GM10248 (cell line): Measurements from ENCODE around the gene AK4.
"Not testable (repeated sequence)": the region's sequence is repeated elsewhere in the genome, so short reads cannot be mapped to it uniquely, and the experiment has no call there.

Source experiments
- CTCF ChIA-PET: fragments of 300-600 bp; sonication (Branson Sonifier 250); formaldehyde crosslinking; extraction: SDS; loops from one replicate; lab custom pipeline; 2021; ENCODE audit warnings: antibody characterized with exemption; lab: Yijun Ruan, JAX
- POLR2A ChIA-PET: fragments of 350-650 bp; sonication (Branson Sonifier 250); formaldehyde crosslinking; extraction: SDS; loops from one replicate; lab custom pipeline; 2020; ENCODE audit warnings: antibody characterized with exemption; lab: Yijun Ruan, JAX
- DNase-seq: peaks from one replicate; pipeline ENCODE4 v3.0.0; 2012; ENCODE audit errors: extremely low spot score
- TF ChIP-seq, protein P1 (sequence below): IDR thresholded peaks from 2 replicates; pipeline ENCODE4 v1.5.1; 2012; ENCODE audit warnings: mild to moderate bottlenecking, low read depth; ENCODE audit errors: extremely low read depth, missing control alignments, control extremely low read depth

AK4 gene

DNA sequence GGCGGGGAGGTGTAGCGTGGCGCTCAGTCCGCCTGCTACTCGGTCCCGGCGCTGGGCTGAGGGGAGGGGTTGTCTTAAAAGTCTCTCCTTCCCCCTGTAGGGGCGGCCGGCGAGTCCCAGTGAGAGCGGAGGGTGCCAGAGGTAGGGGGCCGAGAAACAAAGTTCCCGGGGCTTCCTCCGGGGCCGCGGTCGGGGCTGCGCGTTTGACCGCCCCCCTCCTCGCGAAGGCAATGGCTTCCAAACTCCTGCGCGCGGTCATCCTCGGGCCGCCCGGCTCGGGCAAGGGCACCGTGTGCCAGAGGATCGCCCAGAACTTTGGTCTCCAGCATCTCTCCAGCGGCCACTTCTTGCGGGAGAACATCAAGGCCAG is at the start of gene AK4:
AK4 (plus strand) TSS at position 26 of the 370 bp plus-strand sequence; CDS start at position 231, 205 bp downstream.
- CTCF ChIA-PET: interaction anchor here (1.7 to 2.0 kb wide), 3 partner anchors 39 to 65 kb away, joined by 4 to 6 read pairs (median 4); no protein-coding TSS in a partner anchor
- DNase-seq, POLR2A ChIA-PET: not testable (repeated sequence)

DNA sequence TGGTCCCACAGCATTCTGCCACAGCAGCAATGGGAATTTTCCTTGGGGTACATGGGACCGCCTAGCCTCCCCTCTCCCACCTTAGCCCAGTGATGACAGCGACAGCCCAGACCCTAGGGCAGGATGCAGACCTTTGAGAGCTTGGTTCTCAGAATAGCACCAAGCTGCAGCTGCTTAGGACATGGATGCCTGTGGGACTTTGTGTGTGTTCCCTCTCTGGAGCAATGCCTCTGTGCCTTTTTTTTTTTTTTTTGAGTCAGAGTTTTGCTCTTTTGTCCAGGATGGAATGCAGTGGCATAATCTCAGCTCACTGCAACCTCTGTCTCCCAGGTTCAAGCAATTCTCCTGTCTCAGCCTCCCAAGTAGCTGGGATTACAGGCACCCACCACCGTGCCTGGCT is 44.2 kb upstream of the AK4 start:
- TF ChIP-seq, protein P1, sequence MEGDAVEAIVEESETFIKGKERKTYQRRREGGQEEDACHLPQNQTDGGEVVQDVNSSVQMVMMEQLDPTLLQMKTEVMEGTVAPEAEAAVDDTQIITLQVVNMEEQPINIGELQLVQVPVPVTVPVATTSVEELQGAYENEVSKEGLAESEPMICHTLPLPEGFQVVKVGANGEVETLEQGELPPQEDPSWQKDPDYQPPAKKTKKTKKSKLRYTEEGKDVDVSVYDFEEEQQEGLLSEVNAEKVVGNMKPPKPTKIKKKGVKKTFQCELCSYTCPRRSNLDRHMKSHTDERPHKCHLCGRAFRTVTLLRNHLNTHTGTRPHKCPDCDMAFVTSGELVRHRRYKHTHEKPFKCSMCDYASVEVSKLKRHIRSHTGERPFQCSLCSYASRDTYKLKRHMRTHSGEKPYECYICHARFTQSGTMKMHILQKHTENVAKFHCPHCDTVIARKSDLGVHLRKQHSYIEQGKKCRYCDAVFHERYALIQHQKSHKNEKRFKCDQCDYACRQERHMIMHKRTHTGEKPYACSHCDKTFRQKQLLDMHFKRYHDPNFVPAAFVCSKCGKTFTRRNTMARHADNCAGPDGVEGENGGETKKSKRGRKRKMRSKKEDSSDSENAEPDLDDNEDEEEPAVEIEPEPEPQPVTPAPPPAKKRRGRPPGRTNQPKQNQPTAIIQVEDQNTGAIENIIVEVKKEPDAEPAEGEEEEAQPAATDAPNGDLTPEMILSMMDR: no peak
- CTCF ChIA-PET: interaction anchor here (1.8 kb wide), 1 partner anchor 14 kb away, joined by 4 read pairs; no protein-coding TSS in a partner anchor
- POLR2A ChIA-PET: interaction anchor here (0.7 kb wide), 1 partner anchor 20 kb away, joined by 3 read pairs; no protein-coding TSS in a partner anchor
- DNase-seq: no peak

DNA sequence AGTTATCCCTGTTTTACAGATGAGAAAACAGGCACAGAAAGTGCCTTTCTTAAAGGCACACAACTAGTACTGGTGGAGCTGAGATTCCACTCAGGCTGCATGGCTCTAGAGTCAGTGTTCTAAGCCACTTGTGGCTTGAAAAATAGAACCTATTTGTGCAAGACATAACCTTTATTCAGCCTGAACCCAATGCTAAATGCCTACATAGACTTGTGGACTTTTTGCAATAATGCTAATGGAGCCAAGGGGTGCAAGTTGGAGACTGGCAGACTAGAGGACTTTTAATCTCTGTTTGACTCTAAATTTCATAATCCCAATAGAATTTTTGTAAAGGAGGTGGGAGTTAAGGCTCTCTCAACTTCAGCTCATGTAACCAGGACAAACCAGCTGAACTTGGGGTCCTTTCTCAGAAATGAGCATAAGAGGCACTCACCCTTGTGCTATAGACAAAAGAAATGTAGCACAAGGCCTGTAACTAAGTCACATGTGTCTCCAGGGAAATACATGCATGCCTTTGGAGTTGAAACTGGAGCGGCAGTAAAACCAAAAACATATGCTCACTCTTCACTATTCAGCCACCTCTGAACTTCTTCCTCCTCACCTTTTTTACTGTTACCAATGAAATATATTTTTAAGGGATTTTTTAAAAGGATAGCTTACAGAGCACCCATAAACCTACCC is 43.0 kb upstream of the AK4 start:
- no peak for DNase-seq
- TF ChIP-seq, protein P1: no peak
- POLR2A ChIA-PET: no interaction called here
- CTCF ChIA-PET: interaction anchor here (1.1 to 1.8 kb wide), 3 partner anchors 10 to 25 kb away, joined by 3 to 4 read pairs (median 3); no protein-coding TSS in a partner anchor

DNA sequence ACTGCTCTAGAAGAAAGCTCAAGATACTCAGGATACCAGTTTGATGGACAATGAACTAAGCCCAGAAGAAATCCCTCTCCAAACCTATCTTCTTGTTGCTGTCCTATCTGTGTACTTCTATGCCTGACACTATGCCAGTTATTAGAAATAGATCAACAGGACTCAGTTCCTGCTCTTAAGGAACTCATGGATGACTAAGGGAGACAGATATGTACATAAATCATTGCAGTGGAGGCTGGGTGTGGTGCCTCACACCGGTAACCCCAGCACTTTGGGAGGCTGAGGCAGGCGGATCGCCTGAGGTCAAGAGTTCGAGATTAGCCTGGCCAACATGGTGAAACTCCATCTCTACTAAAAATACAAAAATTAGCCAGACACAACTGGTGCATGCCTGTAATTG is 42.4 kb upstream of the AK4 start:
- POLR2A ChIA-PET: no interaction called here
- TF ChIP-seq, protein P1: no peak
- CTCF ChIA-PET: interaction anchor here (1.8 kb wide), 1 partner anchor 12 kb away, joined by 4 read pairs; no protein-coding TSS in a partner anchor
- no peak for DNase-seq

DNA sequence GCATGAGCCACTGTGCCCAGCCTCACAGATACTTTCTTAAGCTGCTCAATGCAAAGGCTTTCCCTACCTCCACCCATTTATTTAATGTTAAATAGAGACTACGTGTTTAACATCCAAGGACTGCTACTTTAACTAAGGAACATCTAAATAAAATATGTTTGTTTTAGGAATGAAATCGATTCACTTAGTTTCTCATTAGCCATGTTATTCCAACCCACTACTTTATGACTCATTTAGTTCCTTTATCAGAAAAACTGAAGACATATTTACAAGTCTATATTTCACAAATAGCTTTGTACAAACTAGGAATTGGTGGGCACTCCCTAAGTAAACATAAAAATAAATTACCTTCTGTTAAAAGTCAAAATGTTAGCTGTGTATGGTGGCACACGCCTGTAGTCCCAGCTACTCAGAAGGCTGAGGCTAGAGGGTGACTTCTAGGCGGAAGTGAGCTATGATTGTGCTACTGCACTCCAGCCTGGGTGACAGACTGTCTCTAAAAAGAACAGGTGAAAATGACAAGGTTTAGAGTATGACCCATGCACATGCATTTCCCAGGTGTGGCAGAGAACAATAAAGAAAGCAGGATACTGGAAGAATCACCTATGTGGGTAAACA is 39.9 kb upstream of the AK4 start:
- TF ChIP-seq, protein P1: no peak
- ChIA-PET CTCF (interaction anchor here (1.2 kb wide), 1 partner anchor 33 kb away, joined by 3 read pairs; no protein-coding TSS in a partner anchor), POLR2A (no interaction called here)
- DNase-seq: no peak

DNA sequence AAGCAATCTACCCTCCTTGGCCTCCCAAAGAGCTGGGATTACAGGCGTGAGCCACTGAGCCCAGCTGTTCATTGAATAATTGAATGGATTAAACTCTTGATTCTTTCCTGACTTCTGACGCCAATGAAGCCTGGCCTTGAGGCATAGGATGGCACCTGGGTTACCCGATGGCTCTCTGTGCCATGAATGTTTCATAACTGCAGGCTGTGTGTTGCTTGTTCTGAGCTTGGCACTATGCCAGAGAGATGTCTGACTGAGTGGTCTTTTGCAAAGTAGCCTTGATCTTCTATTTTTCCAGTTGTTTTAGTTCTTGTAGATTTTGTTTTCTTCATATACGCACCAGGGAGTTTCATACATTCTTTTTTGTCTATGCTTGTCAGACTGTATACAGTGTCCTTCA is 38.5 kb upstream of the AK4 start:
- DNase-seq: no peak
- ChIA-PET CTCF (no interaction called here), POLR2A (no interaction called here)
- TF ChIP-seq, protein P1: no peak

DNA sequence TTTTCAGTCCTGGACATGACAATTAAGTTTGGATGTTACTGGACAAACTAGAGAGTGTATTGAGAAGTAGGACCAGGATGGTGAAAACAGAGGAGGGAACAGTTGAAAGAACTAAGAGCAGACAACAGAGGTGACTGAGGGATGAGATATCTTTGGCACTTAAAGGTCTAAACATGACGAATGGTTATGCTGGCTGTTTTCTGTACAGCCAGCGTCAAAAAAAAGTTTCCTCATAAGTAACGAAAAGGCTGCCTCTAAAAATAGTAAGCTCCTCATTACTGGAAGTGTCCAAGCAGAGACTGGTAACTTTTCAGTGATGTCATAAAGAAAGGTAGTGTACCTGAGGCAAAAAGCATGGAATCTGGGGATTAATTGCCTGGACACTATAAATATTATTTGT is 35.2 kb upstream of the AK4 start:
- ChIA-PET CTCF (interaction anchor here (1.0 kb wide), 1 partner anchor 18 kb away, joined by 3 read pairs; no protein-coding TSS in a partner anchor), POLR2A (no interaction called here)
- TF ChIP-seq, protein P1: no peak
- DNase-seq: no peak
